Bronchial epithelial cell (primary cell): Measurements from ENCODE around the gene DIDO1. TPM values are rescaled to one million over a fixed set of nuclear protein-coding genes. Genes with fewer than 3 reads are reported as not detected.
"Not testable (repeated sequence)": the region's sequence is repeated elsewhere in the genome, so short reads cannot be mapped to it uniquely, and the experiment has no call there.

Experiments used
- DNase-seq: peaks from one replicate; pipeline ENCODE4 v3.0.0-alpha.2; 2010; ENCODE audit warnings: low read depth
- FAIRE-seq: peaks from 2 replicates; lab custom pipeline; 2011; peaks lifted over from hg19 to GRCh38; lab: Jason Lieb, UNC
- H3K27me3 ChIP-seq: 2 replicates; pipeline ENCODE4 v1.5.1; 2011; ENCODE audit warnings: low read length; ENCODE audit not compliant: control insufficient read depth, insufficient read depth
- H3K36me3 ChIP-seq: 2 replicates; pipeline ENCODE4 v1.5.1; 2011; ENCODE audit warnings: low read length; ENCODE audit not compliant: control insufficient read depth, insufficient read depth
- H3K4me3 ChIP-seq: 2 replicates; pipeline ENCODE4 v1.5.1; 2011; ENCODE audit warnings: mild to moderate bottlenecking, low read depth, low read length, control low read depth
- total RNA-seq: library from RNA; depleted of rRNA; stranded (reverse); fragments of >200 nt; gene quantifications from 2 replicates; pipeline ENCODE4 v1.2.1, GENCODE V29; 2014
- TF ChIP-seq, protein P1 (sequence below): IDR thresholded peaks from 2 replicates; pipeline ENCODE4 v1.5.1; 2011; ENCODE audit warnings: mild to moderate bottlenecking, moderate library complexity, low read length, control low read depth, inconsistent platforms; ENCODE audit not compliant: insufficient read depth, severe bottlenecking

DIDO1 gene
- total RNA-seq, 1 donor from 2014 or later = 26.9 TPM

DNA sequence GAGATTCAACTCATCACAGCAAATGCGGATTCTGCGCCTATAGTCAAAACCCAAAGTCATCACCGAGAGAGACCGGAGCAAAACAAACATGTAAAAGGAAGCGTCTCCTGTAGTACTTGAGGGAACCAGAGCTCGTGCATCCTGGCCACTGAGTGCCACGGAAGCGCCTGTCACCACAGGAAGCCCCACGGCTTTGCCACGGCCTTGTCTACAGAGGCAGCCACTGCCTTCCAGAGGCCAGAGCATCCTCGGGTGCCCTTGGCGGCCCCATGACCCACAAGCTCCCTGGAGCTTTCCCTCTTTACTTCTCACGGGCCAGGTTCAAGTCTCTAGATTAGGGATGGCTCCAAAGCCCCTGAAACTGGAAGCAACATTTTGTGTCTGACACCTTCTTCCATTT lies 72.2 kb downstream of the DIDO1 start:
- Histone ChIP-seq H3K27me3 (no peaks in the 10 kb centered on the region), H3K4me3 (no peak overlapping the region), H3K36me3 (peaks cover 16% of the 10 kb centered on the region)
- TF ChIP-seq, protein P1, sequence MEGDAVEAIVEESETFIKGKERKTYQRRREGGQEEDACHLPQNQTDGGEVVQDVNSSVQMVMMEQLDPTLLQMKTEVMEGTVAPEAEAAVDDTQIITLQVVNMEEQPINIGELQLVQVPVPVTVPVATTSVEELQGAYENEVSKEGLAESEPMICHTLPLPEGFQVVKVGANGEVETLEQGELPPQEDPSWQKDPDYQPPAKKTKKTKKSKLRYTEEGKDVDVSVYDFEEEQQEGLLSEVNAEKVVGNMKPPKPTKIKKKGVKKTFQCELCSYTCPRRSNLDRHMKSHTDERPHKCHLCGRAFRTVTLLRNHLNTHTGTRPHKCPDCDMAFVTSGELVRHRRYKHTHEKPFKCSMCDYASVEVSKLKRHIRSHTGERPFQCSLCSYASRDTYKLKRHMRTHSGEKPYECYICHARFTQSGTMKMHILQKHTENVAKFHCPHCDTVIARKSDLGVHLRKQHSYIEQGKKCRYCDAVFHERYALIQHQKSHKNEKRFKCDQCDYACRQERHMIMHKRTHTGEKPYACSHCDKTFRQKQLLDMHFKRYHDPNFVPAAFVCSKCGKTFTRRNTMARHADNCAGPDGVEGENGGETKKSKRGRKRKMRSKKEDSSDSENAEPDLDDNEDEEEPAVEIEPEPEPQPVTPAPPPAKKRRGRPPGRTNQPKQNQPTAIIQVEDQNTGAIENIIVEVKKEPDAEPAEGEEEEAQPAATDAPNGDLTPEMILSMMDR = no peak
- DNase-seq (no peak), FAIRE-seq (no peak)

DNA sequence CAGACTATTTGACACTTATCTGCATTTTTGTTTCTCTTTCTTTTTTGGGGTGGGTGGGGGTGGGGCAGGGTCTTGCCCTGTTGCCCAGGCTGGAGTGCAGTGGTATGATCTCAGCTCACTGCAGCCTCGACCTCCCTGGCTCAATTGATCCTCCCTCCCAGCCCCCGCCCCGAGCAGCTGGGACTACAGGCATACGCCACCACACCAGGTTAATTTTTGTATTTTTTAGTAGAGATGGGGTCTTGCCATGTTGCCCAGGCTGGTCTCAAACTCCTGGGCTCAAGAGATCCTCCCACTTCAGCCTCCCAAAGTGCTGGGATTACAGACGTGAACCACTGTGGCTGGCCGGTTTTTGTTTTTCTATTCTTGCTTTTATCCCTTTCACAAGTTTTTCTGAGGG lies 73.0 kb downstream of the DIDO1 start:
- H3K27me3 ChIP-seq, H3K4me3 ChIP-seq, DNase-seq, FAIRE-seq: not testable (repeated sequence)
- peaks cover 16% of the 10 kb centered on the region for H3K36me3 ChIP-seq

DNA sequence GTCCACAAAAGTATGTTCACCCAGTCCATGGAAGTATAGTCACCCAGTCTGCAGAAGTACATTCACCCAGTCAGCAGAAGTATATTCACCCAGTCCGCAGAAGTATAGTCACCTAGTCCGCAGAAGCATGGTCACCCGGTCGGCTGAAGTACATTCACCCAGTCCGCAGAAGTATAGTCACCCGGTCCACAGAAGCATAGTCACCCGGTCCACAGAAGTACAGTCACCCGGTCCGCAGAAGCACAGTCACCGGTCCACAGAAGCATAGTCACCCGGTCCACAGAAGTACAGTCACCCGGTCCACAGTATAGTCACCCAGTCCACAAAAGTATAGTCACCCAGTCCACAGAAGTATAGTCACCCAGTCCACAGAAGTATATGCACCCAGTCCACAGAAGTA lies 73.5 kb downstream of the DIDO1 start:
- DNase-seq (no peak), FAIRE-seq (no peak)
- no peak overlapping the region for H3K4me3 ChIP-seq
- peaks cover 16% of the 10 kb centered on the region for H3K36me3 ChIP-seq
- TF ChIP-seq, protein P1 = no peak
- H3K27me3 ChIP-seq = no peaks in the 10 kb centered on the region

DNA sequence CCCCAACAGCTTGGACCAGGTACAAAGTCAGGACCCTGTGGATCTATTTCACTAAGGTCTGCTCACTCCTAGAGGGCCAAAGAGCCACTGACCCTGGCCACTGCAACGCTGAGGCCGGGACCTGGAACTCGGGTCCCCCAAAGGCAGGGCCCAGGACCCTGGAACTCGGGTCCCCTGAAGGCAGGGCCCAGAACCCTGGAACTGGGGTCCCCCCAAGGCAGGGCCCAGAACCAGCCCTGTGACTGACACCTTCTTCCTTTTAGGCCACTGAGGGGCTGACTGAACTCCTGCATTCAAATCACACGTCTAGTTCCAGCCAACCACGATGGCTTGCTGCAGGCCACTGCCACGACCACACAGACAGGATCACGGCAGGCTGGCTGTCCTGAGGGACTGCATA lies 74.1 kb downstream of the DIDO1 start:
- H3K4me3 ChIP-seq = no peak overlapping the region
- no peak for FAIRE-seq

DNA sequence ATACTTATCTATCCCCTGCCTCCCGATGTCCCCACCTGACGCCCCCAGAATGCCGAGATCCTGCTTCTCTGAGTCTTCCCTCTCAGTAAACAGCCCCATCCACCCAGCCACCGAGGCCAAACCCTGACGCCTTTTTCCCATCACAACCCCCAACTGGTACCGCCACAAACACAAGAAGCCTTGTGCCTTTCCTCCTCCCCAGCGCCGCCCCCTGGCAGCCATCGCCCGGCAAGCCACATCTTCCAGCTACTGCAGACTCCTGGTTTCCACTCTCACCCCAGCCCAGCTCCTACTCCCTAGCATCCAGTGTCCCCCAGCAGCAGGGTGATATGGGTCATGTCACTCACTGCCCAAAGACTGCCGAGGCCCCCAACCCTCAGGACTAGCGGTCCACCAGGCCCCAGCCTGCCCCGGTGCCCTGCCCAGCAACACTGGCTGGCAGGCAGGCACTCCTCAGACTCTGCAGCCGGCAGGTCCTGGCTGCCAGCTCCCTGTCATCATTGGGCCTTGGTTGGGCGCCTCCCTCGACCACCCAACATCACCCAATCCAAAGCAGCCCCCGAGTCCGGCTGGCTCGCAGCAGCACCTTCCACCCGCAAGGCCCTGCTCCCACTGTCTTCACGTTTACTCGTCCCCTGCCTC lies 75.9 kb downstream of the DIDO1 start:
- H3K27me3 ChIP-seq = no peaks in the 10 kb centered on the region
- no peak overlapping the region for H3K4me3 ChIP-seq
- H3K36me3 ChIP-seq = peaks cover 18% of the 10 kb centered on the region
- FAIRE-seq (no peak), DNase-seq (no peak)
- TF ChIP-seq, protein P1 = no peak

More for the DNA sequence above, 74.1 kb downstream of the DIDO1 start:
- TF ChIP-seq, protein P1 = no peak
- no peaks in the 10 kb centered on the region for H3K27me3 ChIP-seq
- no peak for DNase-seq
- H3K36me3 ChIP-seq = peaks cover 16% of the 10 kb centered on the region

DNA sequence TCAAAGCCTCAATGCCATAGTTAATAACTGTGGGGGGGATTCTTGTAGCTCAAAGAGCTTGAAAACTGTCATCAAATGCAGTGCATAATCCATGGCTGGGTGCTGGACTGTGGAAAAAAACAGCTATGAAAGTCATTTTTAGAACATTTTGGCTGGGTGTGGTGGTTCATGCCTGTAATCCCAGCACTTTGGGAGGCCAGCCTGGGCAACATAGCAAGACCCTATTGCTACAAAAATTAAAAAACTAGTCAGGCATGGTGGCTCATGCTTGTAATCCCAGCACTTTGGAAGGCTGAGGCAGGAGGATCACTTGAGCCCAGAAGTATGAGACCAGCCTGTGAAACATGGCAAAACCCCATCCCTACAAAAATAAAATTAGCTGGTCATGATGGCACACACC lies 76.9 kb downstream of the DIDO1 start:
- TF ChIP-seq, protein P1 = no peak

DNA sequence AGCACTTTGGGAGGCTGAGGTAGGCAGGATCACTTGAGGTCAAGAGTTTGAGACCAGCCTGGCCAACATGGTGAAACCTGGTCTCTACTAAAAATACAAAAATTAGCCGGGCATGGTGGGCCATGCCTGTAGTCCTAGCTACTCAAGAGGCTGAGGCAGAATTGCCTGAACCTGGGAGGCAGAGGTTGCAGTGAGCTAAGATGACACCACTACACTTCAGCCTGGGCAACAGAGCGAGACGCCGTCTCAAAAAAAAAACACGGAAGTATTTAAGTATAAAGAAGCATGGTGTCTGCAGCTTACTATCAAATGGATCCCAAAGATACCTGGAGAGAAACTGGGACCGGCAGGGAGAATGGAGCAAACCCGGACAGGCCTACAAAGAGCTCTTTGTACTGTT lies 77.4 kb downstream of the DIDO1 start:
- H3K36me3 ChIP-seq = peaks cover 15% of the 10 kb centered on the region
- H3K4me3 ChIP-seq, H3K27me3 ChIP-seq, FAIRE-seq, DNase-seq: not testable (repeated sequence)

More for the DNA sequence above, 76.9 kb downstream of the DIDO1 start:
- H3K36me3 ChIP-seq = peaks cover 18% of the 10 kb centered on the region
- FAIRE-seq (no peak), DNase-seq (no peak)
- no peak overlapping the region for H3K4me3 ChIP-seq
- no peaks in the 10 kb centered on the region for H3K27me3 ChIP-seq
